NCI-H524 (cell line): ENCODE data around the gene LRAT.
"Not testable (repeated sequence)": the region's sequence is repeated elsewhere in the genome, so short reads cannot be mapped to it uniquely, and the experiment has no call there.

Experiments
- DNase-seq, 2 experiments: peaks; one replicate each; lab custom pipeline; 2025; lab: John Stamatoyannopoulos, UW

Gene LRAT

GRCh38 chr4:154743683-154744340 lies at the start of gene LRAT:
TSS of gene LRAT (plus strand) at chr4:154744000. CDS start at chr4:154744327, 327 bp downstream.
- DNase-seq: no peak

GRCh38 chr4:154707877-154708276 lies 35.9 kb upstream of the LRAT start:
- no peak for DNase-seq

GRCh38 chr4:154709550-154709949 lies 34.2 kb upstream of the LRAT start:
- DNase-seq: no peak

DNA sequence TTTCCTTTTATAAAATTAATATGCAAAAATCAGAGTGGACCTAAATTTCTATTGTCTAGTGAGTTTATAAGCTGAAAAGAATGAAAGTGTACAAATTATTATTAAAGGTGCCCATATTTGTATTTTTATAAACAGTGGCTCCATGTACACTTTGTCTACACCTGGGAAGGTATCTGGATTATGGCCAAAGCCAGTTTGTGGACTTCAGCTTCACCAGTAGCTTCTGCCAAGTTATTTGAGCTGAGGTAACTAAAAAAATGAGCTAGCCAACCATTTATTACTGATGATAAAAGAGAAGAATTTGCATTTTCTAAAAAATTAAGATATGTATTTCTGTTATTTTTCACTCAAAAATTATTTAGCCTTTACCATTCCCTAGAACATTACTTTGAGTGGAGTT lies 32.3 kb upstream of the LRAT start:
- DNase-seq: no peak

GRCh38 chr4:154714339-154715040 lies 29.3 kb upstream of the LRAT start:
- no peak for DNase-seq

DNA sequence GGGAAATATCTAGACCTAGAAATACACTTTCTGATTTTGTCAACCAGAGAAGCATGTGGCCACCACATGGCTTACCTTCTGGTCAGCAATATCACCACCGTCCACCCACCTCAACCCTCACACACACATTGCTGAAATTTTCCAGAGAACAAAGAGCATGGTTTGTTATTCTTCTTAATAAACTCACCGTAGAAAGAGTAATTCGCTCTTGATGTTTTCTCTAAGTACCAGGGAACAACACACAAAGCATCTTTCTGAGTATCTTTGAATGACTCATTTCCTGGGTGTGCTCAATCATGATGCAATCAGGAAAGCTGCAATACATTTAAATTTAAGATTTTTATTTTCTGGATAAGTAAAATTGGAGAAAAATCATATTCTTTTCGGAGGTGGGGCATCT lies 24.7 kb upstream of the LRAT start:
- DNase-seq: no peak

- DNase-seq: no peak
These were observed 23.7 kb upstream of the LRAT start for GRCh38 chr4:154720123-154720522.

GRCh38 chr4:154720618-154721267 lies 23.1 kb upstream of the LRAT start:
- DNase-seq: no peak

GRCh38 chr4:154722262-154722661 lies 21.5 kb upstream of the LRAT start:
- no peak for DNase-seq

GRCh38 chr4:154723601-154724000 lies 20.2 kb upstream of the LRAT start:
- not testable (repeated sequence) for DNase-seq

DNA sequence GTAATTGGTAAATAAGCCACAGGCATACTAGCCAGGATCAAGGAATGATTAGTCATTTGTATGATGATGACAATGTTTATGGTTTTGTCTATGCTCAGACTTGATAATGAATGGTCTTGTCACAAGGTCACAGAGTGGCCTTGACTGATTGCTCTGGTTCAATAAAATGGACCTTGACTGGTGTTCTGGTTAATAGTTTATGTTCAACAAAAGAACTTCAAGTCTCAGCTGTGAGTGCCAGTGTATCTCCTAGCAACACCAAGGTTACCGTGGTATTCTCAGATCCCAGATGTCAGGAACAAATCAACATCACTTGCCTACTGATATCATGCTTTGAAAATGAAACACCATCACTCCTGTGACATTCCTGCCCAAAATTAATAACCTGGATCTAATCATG lies 16.3 kb upstream of the LRAT start:
- no peak for DNase-seq

GRCh38 chr4:154731756-154732155 lies 12.0 kb upstream of the LRAT start:
- no peak for DNase-seq

GRCh38 chr4:154732669-154733068 lies 11.1 kb upstream of the LRAT start:
- DNase-seq: no peak

DNA sequence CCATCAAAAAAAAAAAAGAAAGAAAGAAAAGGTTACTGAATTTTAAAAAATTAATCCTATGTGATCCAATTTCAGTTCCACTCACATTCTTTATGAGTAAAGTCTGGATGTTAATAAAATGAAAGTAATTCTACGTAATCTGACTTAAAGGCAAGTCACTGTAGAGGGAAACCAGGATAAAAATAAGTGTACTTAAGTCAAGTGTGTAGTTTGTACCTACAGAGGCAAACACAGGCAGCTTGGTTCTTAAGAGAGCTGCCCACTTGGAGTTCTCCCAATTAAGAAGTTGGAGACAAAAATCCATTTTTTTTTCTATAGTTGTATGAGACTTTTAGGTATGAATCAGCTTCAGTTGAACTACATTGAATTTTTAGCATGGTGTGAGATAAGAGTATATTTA lies 7.0 kb upstream of the LRAT start:
- no peak for DNase-seq

DNA sequence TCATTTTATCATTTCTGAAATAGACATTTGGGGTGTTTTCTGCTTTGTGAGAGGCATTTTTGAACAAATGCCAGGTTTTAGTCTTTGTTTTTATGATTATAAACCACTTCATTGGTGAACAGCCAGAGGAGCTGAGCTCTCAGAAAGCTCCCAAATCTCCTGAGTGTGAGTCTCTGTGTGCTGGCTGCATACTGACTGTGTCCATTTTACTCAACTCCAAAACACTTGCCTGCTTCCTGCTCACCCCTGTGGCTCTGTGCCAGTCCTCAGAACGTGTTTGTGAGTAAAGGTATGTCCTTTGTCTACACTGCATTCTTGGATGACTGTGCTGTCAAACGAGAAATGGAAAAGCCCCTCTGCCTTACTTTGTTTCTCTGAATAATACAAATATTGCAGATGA lies 5.4 kb upstream of the LRAT start:
- no peak for DNase-seq

DNA sequence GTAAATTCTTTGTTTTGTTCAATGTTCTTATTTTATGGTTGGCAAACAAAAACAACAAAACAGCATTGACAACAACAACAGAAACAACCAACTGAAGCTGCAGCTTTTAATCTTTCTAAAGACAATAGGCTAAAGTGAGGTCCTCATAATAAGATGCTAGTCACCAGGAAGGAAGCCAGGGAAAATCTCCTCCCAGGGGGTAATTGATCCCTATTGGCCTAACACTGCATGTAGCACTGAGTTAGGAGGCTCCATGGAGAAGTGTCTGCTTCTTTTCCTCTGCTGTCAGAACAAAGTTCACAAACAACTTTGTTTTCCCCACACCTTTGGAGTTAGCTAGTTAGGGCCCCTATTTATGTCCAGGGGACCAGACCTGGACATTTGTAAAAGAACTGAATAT lies 4.7 kb upstream of the LRAT start:
- no peak for DNase-seq

DNA sequence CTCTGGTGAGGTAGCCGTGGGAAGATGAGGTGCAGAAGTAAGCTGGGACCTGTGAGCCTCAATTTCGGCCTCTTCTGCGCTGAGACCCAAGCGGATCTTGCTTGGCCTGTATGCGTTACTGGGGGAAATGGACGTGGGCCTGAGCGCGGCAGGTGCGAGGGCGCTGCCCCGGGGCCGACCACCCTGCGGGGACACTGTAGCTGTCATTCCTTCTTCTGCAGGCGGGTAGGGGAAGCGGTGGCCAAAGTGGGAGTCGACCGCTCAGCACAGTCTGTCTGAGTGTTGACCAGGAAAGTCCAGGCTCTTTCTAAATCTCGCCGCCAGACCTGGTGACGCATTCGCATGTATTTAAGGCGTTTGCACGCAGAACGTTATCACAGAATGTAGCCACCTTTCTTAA lies 3.3 kb upstream of the LRAT start:
- no peak for DNase-seq

DNA sequence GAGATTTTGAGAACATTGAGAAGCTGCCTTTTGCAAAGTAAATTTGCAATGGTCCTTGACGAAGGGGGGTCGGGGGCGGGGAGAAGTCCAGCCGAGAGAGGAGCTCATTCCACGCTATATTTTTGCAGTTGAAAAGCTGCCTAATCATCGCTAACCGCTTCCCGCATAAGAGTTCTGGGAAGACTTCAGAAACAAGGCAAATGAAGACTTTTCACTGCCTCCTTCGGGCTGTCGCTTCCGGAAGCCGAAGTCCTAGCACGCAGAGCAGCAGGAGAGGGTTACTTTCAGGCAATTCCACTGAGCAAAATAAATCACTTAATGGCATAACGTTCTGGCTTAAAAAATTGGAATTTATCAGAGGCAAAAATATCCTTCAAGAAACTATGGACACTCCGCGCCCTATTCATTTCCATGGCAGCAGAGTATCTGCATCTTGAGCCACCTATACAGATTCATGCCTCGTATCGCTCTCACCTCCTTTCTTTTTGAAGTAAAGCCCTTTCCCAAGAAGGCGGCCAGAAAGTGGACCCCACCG lies 2.6 kb upstream of the LRAT start:
- no peak for DNase-seq

- no peak for DNase-seq
These were observed 1.6 kb upstream of the LRAT start for GRCh38 chr4:154741922-154742850.

- DNase-seq: no peak
These were observed 634 bp downstream of the LRAT start for GRCh38 chr4:154744341-154744926.

- DNase-seq: no peak
These were observed 13.9 kb downstream of the LRAT start for GRCh38 chr4:154757713-154758112.

DNA sequence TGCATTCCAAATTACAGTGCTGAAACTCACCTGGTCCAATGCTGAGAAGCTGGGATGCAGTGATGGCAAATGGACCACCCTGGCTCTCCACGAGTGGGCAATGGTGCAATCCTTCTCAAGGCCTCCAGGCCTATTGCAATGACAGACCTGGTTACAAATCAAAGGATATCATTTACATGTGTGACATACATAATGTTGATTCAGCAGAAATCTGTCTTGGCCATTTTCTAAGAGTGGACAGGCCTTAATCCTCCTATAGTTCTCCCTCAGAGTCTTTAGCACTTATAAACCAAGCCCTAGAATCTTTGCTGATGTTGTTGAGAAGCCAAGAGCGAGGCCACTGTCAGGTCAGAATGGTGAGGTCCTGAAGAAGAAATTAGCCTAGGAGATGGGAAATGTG lies 17.1 kb downstream of the LRAT start:
- no peak for DNase-seq
